HL-60 (cell line): ENCODE results near the gene LIX1L.

ENCODE experiments used
- DNase-seq, 2 experiments: peaks; one replicate each; pipeline ENCODE4 v3.0.0-alpha.2; 2010 to 2020; ENCODE audit warnings: low read depth in 1 of 2, low spot score in 1 of 2
- H3K27ac ChIP-seq: fragments of 250-450 bp; sonication (Bioruptor Pico); replicated peaks from 2 replicates; pipeline ENCODE4 v1.5.1; 2020; ENCODE audit warnings: mild to moderate bottlenecking, moderate library complexity
- H3K27me3 ChIP-seq: fragments of 250-450 bp; sonication (Bioruptor Pico); 2 replicates; pipeline ENCODE4 v1.5.1; 2021; ENCODE audit warnings: mild to moderate bottlenecking, moderate library complexity; ENCODE audit not compliant: insufficient read depth, poor library complexity, severe bottlenecking
- H3K4me3 ChIP-seq: replicated peaks from 2 replicates; pipeline ENCODE4 v1.5.1; 2011; ENCODE audit warnings: mild to moderate bottlenecking, control low read depth, low read length; ENCODE audit not compliant: insufficient read depth
- CTCF ChIP-seq: IDR thresholded peaks from one replicate; pipeline ENCODE4 v1.5.1; 2011; ENCODE audit warnings: low read length, control low read depth, inconsistent platforms; ENCODE audit not compliant: insufficient read depth
- GABPA ChIP-seq: IDR thresholded peaks from 2 replicates; pipeline ENCODE4 v1.6.1; 2012; ENCODE audit warnings: low read depth
- POLR2AphosphoS5 ChIP-seq: IDR thresholded peaks from 2 replicates; pipeline ENCODE4 v1.6.1; 2012; ENCODE audit warnings: low read depth
- REST ChIP-seq: IDR thresholded peaks from 2 replicates; pipeline ENCODE4 v1.6.1; 2012; ENCODE audit warnings: low read depth; ENCODE audit not compliant: insufficient replicate concordance
- SPI1 ChIP-seq: IDR thresholded peaks from 2 replicates; pipeline ENCODE4 v1.6.1; 2012; ENCODE audit warnings: low read depth, mild to moderate bottlenecking, borderline replicate concordance

The LIX1L gene

GRCh38 chr1:145886390-145886789 lies 71.4 kb downstream of the LIX1L start:
- peak overlapping the region; percentile 72; the same call in 1 of the 2 replicates for H3K4me3 ChIP-seq
- TF ChIP-seq REST (no peak), GABPA (no peak), POLR2AphosphoS5 (no peak), SPI1 (no peak), CTCF (no peak)
- no peak for DNase-seq

GRCh38 chr1:145885738-145886287 lies 72.0 kb downstream of the LIX1L start, which contains the start of gene ANKRD35:
TSS of gene ANKRD35 (minus strand) at chr1:145885866. CDS start at chr1:145885758, 108 bp downstream.
- peak; percentile 40 to 72 for DNase-seq
- no peak for TF ChIP-seq SPI1
- no peak for TF ChIP-seq POLR2AphosphoS5
- TF ChIP-seq REST = no peak
- TF ChIP-seq CTCF = no peak
- no peak for TF ChIP-seq GABPA
- H3K27me3 ChIP-seq = peaks cover 6% of the 10 kb centered on the region
- H3K27ac ChIP-seq = no peak within 1 kb of the TSS
- peak within 1 kb of the TSS; percentile 72 for H3K4me3 ChIP-seq

More at GRCh38 chr1:145886390-145886789, 71.4 kb downstream of the LIX1L start:
- H3K27ac ChIP-seq = no peak overlapping the region
- H3K27me3 ChIP-seq = peaks cover 6% of the 10 kb centered on the region

GRCh38 chr1:145884675-145885074 lies 73.1 kb downstream of the LIX1L start:
- Histone ChIP-seq H3K27ac (no peak overlapping the region), H3K4me3 (no peak overlapping the region), H3K27me3 (peaks cover 6% of the 10 kb centered on the region)
- DNase-seq = no peak
- TF ChIP-seq REST = no peak
- no peak for TF ChIP-seq SPI1
- TF ChIP-seq POLR2AphosphoS5 = no peak
- no peak for TF ChIP-seq GABPA
